Testis (tissue), 2 donors: Measurements from ENCODE around the gene MYBPC3.

Experiments
- CTCF ChIP-seq, 3 experiments: fragments of 450-650 bp in 2 of 3; fragments of 200-600 bp in 1 of 3; sonication (generic) in 1 of 3; IDR thresholded peaks; one replicate each; pipeline ENCODE4 v1.5.1; 2016 to 2019; ENCODE audit warnings: antibody characterized with exemption in 3 of 3, mild to moderate bottlenecking in 2 of 3, moderate library complexity in 1 of 3
- POLR2A ChIP-seq: fragments of 450-650 bp; IDR thresholded peaks from one replicate; pipeline ENCODE4 v1.6.1; 2017; ENCODE audit warnings: antibody characterized with exemption, mild to moderate bottlenecking, moderate library complexity

GRCh38 chr11:47328449-47329390 lies 23.8 kb downstream of the MYBPC3 start:
- TF ChIP-seq POLR2A, result no peak
- no peak for TF ChIP-seq CTCF (IDR thresholded peaks at IDR 0.05)
